NCI-H82 treated with DMSO at 0.1 percent for 48 hours (cell line): ENCODE measurements around the gene EMP3.

Experiments used
- DNase-seq: peaks from one replicate; lab custom pipeline; 2025; ENCODE audit not compliant: unreplicated experiment; lab: John Stamatoyannopoulos, UW

The EMP3 gene

DNA sequence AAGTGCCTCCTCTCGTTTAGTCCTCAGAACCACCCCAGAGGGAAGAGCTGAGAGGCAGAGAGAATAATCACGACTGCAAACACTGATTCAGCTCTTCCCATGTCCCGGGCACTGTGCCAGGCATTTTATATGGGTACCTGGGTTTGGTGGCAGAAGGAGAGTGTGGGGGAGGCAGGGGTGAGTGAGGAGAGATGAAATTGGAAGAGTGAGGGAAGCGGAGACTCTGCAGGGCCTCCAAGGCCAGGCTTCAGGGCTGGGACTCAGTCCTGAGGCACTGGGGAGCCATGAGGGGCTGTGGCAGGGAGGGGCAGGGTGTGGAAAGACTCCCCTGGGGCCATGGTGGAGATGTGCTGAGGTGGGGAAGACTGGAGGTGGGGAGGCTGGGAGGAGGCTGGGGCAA, 47.6 kb downstream of the EMP3 start:
- no peak for DNase-seq

DNA sequence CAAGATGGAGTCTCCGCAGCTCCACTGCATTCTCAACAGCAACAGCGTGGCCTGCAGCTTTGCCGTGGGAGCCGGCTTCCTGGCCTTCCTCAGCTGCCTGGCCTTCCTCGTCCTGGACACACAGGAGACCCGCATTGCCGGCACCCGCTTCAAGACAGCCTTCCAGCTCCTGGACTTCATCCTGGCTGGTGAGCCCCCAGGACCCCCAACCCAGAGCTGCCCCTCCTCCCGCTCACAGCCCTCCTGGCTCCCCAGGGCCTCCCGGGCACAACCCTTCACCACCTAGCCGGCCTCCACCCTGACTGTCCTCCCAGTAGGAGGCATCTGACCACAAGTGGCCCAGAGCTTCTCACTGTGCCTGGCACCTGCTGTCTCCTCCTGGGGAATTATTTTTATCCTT, 48.2 kb downstream of the EMP3 start:
- DNase-seq: no peak

DNA sequence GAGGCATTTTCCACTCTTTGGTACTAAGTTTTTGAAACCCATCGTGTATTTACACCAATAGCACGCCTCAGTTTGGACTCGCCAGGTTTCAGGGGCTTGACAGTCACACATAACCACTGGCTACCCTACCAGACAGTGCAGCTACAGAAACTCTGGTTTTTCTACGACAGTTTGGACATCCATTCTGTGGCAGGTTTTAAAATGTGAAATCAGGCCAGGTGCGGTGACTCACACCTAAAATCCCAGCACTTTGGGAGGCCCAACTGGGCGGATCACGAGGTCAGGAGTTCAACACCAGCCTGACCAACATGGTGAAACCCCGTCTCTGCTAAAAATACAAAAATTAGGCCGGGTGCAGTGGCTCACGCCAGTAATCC, 52.8 kb downstream of the EMP3 start:
- DNase-seq: no peak

DNA sequence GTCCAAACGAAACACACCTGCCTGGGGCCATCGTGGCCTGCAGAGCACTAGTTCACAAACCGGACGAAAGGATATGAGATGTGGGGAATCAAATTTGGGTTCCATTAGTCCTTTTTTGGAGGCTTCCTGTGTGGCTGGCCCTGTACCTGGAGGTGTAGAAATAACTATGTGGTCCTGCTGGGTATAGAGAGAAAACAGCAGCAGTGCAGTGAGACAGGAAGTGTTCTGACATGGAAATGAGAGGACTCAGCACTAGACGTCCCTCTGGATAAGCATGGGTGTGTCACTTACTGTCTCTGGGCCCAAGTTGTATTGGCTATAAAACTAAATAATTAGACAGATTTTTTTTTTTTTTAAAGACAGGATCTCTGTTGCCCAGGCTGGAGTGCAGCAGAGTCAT, 53.7 kb downstream of the EMP3 start:
- no peak for DNase-seq
